Measurements from ENCODE around the gene CDRT15L2.
"Not testable (repeated sequence)": the region's sequence is repeated elsewhere in the genome, so short reads cannot be mapped to it uniquely, and the experiment has no call there.

DNA sequence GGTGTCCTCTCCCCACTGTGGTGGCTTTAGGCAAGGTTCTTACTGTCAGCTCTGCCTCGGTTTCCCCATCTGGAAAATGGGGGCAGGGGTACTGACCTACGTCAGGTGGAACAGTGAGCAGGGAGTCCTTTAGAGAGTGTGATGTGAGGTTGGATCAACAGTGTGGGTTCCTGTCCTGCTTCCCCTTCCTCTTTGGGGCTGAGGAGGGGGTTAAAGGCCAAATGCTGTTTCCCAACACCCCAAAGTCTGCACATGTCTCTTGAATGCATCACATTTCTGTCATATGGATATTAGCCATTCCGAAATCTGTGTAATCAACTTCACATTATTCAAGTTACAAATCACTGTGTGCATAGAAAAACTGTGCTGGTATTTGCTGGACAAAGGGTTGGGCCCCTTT lies 35.9 kb downstream of the CDRT15L2 start:
- TF ChIP-seq, protein P1, sequence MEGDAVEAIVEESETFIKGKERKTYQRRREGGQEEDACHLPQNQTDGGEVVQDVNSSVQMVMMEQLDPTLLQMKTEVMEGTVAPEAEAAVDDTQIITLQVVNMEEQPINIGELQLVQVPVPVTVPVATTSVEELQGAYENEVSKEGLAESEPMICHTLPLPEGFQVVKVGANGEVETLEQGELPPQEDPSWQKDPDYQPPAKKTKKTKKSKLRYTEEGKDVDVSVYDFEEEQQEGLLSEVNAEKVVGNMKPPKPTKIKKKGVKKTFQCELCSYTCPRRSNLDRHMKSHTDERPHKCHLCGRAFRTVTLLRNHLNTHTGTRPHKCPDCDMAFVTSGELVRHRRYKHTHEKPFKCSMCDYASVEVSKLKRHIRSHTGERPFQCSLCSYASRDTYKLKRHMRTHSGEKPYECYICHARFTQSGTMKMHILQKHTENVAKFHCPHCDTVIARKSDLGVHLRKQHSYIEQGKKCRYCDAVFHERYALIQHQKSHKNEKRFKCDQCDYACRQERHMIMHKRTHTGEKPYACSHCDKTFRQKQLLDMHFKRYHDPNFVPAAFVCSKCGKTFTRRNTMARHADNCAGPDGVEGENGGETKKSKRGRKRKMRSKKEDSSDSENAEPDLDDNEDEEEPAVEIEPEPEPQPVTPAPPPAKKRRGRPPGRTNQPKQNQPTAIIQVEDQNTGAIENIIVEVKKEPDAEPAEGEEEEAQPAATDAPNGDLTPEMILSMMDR (conservative IDR thresholded peaks at IDR 0.05; ENCODE audit: low read depth, low read length), result not testable (repeated sequence)
- not testable (repeated sequence) for TF ChIP-seq EZH2 (IDR thresholded peaks at IDR 0.05; ENCODE audit: low read length, unreplicated experiment)

Data from PC-3 (cell line).